GM23338 (cell line): Measurements from ENCODE around the gene HSF2BP. TPM values are rescaled to one million over a fixed set of nuclear protein-coding genes. Genes with fewer than 3 reads are reported as not detected.

Source experiments
- ATAC-seq: fragments of 200-7000 bp; cut with Tn5 transposase; 3 replicates; pipeline ENCODE4 v1.9.1; 2020
- DNase-seq: peaks from one replicate; pipeline ENCODE4 v3.0.0-alpha.2; 2015; ENCODE audit warnings: low spot score
- H2AFZ ChIP-seq: fragments of 200-600 bp; sonication (generic); 2 replicates; pipeline ENCODE4 v1.8.0; 2016; ENCODE audit warnings: antibody characterized with exemption, mild to moderate bottlenecking, moderate library complexity
- H3F3A ChIP-seq: fragments of 200-600 bp; sonication (generic); replicated peaks from 2 replicates; pipeline ENCODE4 v1.8.0; 2017; ENCODE audit warnings: antibody characterized with exemption, mixed run types, low read depth
- H3K27ac ChIP-seq: fragments of 200-600 bp; sonication (generic); 2 replicates; pipeline ENCODE4 v1.6.1; 2016; ENCODE audit warnings: low read depth
- H3K27me3 ChIP-seq: fragments of 200-600 bp; sonication (generic); 2 replicates; pipeline ENCODE4 v1.8.0; 2016; ENCODE audit warnings: mild to moderate bottlenecking, mixed run types, moderate library complexity; ENCODE audit not compliant: insufficient read depth
- H3K36me3 ChIP-seq: fragments of 200-600 bp; sonication (generic); 2 replicates; pipeline ENCODE4 v1.8.0; 2016; ENCODE audit warnings: mild to moderate bottlenecking; ENCODE audit not compliant: insufficient read depth
- H3K4me1 ChIP-seq: fragments of 200-600 bp; sonication (generic); 2 replicates; pipeline ENCODE4 v1.8.0; 2016; ENCODE audit warnings: mild to moderate bottlenecking, moderate library complexity; ENCODE audit not compliant: insufficient read depth
- H3K4me2 ChIP-seq: fragments of 200-600 bp; sonication (generic); 2 replicates; pipeline ENCODE4 v1.7.1; 2017; ENCODE audit warnings: mixed run types
- H3K4me3 ChIP-seq: fragments of 200-600 bp; sonication (generic); 2 replicates; pipeline ENCODE4 v1.6.1; 2016; ENCODE audit warnings: mixed run types
- H3K79me2 ChIP-seq: fragments of 200-600 bp; sonication (generic); replicated peaks from 2 replicates; pipeline ENCODE4 v1.8.0; 2017; ENCODE audit warnings: mild to moderate bottlenecking; ENCODE audit not compliant: insufficient read depth
- H3K9me2 ChIP-seq: fragments of 200-600 bp; sonication (generic); 2 replicates; pipeline ENCODE4 v1.8.0; 2017; ENCODE audit not compliant: insufficient read depth
- H4K20me1 ChIP-seq: fragments of 200-600 bp; sonication (generic); replicated peaks from 2 replicates; pipeline ENCODE4 v1.8.0; 2017; ENCODE audit warnings: mild to moderate bottlenecking; ENCODE audit not compliant: insufficient read depth
- H3K27ac Mint-ChIP-seq: 2 replicates; pipeline ENCODE4 v1.8.0; 2020; ENCODE audit warnings: inconsistent platforms, mild to moderate bottlenecking, moderate library complexity, mixed read lengths
- H3K27me3 Mint-ChIP-seq: 3 replicates; pipeline ENCODE4 v1.8.0; 2022; ENCODE audit warnings: low read depth, mild to moderate bottlenecking, moderate library complexity, mixed read lengths, inconsistent platforms; ENCODE audit not compliant: insufficient read depth, poor library complexity
- H3K36me3 Mint-ChIP-seq: 3 replicates; pipeline ENCODE4 v1.8.0; 2021; ENCODE audit warnings: low read depth, mild to moderate bottlenecking, inconsistent platforms, moderate library complexity, mixed read lengths
- H3K4me1 Mint-ChIP-seq: 3 replicates; pipeline ENCODE4 v1.8.0; 2020; ENCODE audit warnings: mild to moderate bottlenecking, inconsistent platforms, mixed read lengths
- H3K4me3 Mint-ChIP-seq: 3 replicates; pipeline ENCODE4 v1.8.0; 2021; ENCODE audit warnings: moderate library complexity, mild to moderate bottlenecking, inconsistent platforms, mixed read lengths
- H3K9me3 Mint-ChIP-seq: 3 replicates; pipeline ENCODE4 v1.8.0; 2020; ENCODE audit warnings: moderate library complexity, mild to moderate bottlenecking, inconsistent platforms, mixed read lengths
- CREB1 ChIP-seq: fragments of 250-450 bp; sonication (Bioruptor Pico); IDR thresholded peaks from 2 replicates; pipeline ENCODE4 v1.5.0; 2020; ENCODE audit warnings: low read depth, mild to moderate bottlenecking, moderate library complexity
- EZH2phosphoT487 ChIP-seq: fragments of 200-600 bp; sonication (generic); IDR thresholded peaks from one replicate; pipeline ENCODE4 v1.8.1; 2018; ENCODE audit warnings: antibody characterized with exemption; ENCODE audit not compliant: unreplicated experiment
- NANOG ChIP-seq: IDR thresholded peaks from 2 replicates; pipeline ENCODE4 v1.6.1; 2016; ENCODE audit warnings: antibody characterized with exemption, borderline replicate concordance
- POLR2AphosphoS5 ChIP-seq: IDR thresholded peaks from 2 replicates; pipeline ENCODE4 v1.6.1; 2016; ENCODE audit warnings: antibody characterized with exemption, low read depth
- STAT1 ChIP-seq: IDR thresholded peaks from one replicate; pipeline ENCODE4 v1.6.1; 2016; ENCODE audit warnings: antibody characterized with exemption; ENCODE audit not compliant: unreplicated experiment
- ZNF114 ChIP-seq: fragments of 250-450 bp; sonication (Bioruptor Pico); IDR thresholded peaks from 2 replicates; pipeline ENCODE4 v1.5.0; 2020; ENCODE audit warnings: mild to moderate bottlenecking, moderate library complexity
- polyA plus RNA-seq: library from polyadenylated mRNA; unstranded; fragments of >200 nt; fragmentation: Nextera tagmentation; extraction: Ambion mirVana; gene quantifications from 2 replicates; pipeline ENCODE4 v1.2.1, GENCODE V29; 2016
- total RNA-seq: library from RNA; depleted of rRNA; stranded (reverse); fragments of >200 nt; shearing (Covaris generic); gene quantifications from 2 replicates; pipeline ENCODE4 v1.2.3, GENCODE V29; 2014
- TF ChIP-seq, protein P1 (sequence below): IDR thresholded peaks from 2 replicates; pipeline ENCODE4 v1.6.1; 2016; ENCODE audit warnings: antibody characterized with exemption
- TF ChIP-seq, protein P2 (sequence below), 2 experiments: fragments of 200-600 bp in 1 of 2; sonication (generic) in 1 of 2; conservative IDR thresholded peaks; 2 replicates each; pipeline versions ENCODE4 v1.5.1 to v1.6.1; 2016 to 2017; ENCODE audit warnings: antibody characterized with exemption in 2 of 2, low read depth in 2 of 2, mild to moderate bottlenecking in 2 of 2, moderate library complexity in 1 of 2
- TF ChIP-seq, protein P3 (sequence below): fragments of 250-450 bp; sonication (Bioruptor Pico); IDR thresholded peaks from 2 replicates; pipeline ENCODE4 v1.5.0; 2020; ENCODE audit warnings: mild to moderate bottlenecking, moderate library complexity
- TF ChIP-seq, protein P4 (sequence below): IDR thresholded peaks from one replicate; pipeline ENCODE4 v1.6.1; 2018; ENCODE audit warnings: antibody characterized with exemption; ENCODE audit not compliant: unreplicated experiment

The HSF2BP gene
- total and polyA plus RNA-seq, 2 experiments from 2014 or later, result 0.78 to 2.0 TPM

DNA sequence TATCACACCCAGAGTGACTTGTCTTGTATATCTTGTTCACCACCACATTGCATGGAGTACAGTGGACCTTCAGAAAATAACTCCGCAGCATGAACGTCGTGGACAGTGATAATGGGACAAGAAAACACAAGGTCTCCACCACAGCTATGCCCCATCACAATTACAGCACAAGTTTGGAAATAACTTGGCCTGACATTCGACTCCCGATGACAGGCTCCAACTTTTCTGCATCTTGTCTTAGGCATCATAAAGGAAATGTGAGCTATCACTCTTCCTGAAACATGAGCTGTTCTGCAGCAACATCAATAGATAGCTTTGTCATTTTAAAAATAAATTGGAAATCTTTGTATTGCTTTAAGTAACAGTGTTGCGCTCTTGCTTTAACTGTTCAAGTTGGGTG, 3.0 kb upstream of the HSF2BP start:
- Mint-ChIP-seq H3K27me3 (peaks cover 10% of the 10 kb centered on the region), H3K4me3 (no peak overlapping the region), H3K36me3 (peaks cover 66% of the 10 kb centered on the region), H3K4me1 (peaks cover 22% of the 10 kb centered on the region), H3K9me3 (peaks cover 4% of the 10 kb centered on the region; the same call in 1 of the 3 replicates), H3K27ac (no peak overlapping the region)
- peaks cover 35% of the 10 kb centered on the region for H4K20me1 ChIP-seq
- H3K79me2 ChIP-seq, result peaks cover 78% of the 10 kb centered on the region
- no peak for DNase-seq
- peaks cover 14% of the 10 kb centered on the region for H3K4me1 ChIP-seq
- no peaks in the 10 kb centered on the region for H3K9me2 ChIP-seq
- ATAC-seq, result no peak
- no peak overlapping the region for H3K4me2 ChIP-seq
- H3K36me3 ChIP-seq, result peaks cover 22% of the 10 kb centered on the region
- TF ChIP-seq POLR2AphosphoS5, result no peak
- no peaks in the 10 kb centered on the region for H3K27me3 ChIP-seq
- H3F3A ChIP-seq, result peaks cover 17% of the 10 kb centered on the region; the same call in 1 of the 2 replicates
- no peak overlapping the region for H3K4me3 ChIP-seq
- H2AFZ ChIP-seq, result no peak overlapping the region
- H3K27ac ChIP-seq, result no peak overlapping the region

DNA sequence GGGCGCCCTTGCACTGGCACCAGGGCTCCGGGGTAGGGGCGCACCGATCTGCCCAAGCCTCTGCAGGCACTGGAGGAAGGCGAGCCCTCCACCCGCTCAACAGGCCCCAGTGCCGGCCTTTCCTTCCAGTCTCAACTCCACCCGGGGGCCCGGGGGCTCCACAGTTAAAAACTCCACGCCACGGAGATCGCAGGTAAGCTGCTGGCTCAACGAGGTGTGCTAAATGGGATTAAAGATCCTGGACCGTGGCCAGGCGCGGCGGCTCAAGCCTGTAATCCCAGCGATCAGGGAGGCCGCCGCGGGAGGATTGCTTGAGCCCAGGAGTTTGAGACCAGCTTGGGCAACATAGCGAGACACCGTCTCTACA, 536 bp downstream of the HSF2BP start:
- Histone ChIP-seq H3K4me3 (no peak overlapping the region; the same call in 1 of the 2 replicates), H3K27me3 (no peaks in the 10 kb centered on the region), H3K27ac (no peak overlapping the region), H3K79me2 (peaks cover 43% of the 10 kb centered on the region), H3K4me2 (no peak overlapping the region), H3F3A (peaks cover 17% of the 10 kb centered on the region; the same call in 1 of the 2 replicates), H3K9me2 (no peaks in the 10 kb centered on the region), H4K20me1 (peaks cover 22% of the 10 kb centered on the region), H3K4me1 (peaks cover 14% of the 10 kb centered on the region), H2AFZ (peak overlapping the region; percentile 94), H3K36me3 (peaks cover 15% of the 10 kb centered on the region)
- H3K36me3 Mint-ChIP-seq, result peaks cover 33% of the 10 kb centered on the region
- ATAC-seq (no peak; the same call in 2 of the 3 replicates), DNase-seq (no peak)
- peaks cover 19% of the 10 kb centered on the region for H3K4me1 Mint-ChIP-seq
- peak overlapping the region; percentile 89; the same call in 1 of the 2 replicates for H3K27ac Mint-ChIP-seq
- peaks cover 4% of the 10 kb centered on the region; the same call in 1 of the 3 replicates for H3K9me3 Mint-ChIP-seq
- peak overlapping the region; percentile 63 for H3K4me3 Mint-ChIP-seq
- H3K27me3 Mint-ChIP-seq, result peaks cover 12% of the 10 kb centered on the region
- TF ChIP-seq CREB1 (no peak), ZNF114 (CRISPR knock-in tag) (no peak), NANOG (no peak), EZH2phosphoT487 (no peak), STAT1 (no peak)
- TF ChIP-seq, protein P1, sequence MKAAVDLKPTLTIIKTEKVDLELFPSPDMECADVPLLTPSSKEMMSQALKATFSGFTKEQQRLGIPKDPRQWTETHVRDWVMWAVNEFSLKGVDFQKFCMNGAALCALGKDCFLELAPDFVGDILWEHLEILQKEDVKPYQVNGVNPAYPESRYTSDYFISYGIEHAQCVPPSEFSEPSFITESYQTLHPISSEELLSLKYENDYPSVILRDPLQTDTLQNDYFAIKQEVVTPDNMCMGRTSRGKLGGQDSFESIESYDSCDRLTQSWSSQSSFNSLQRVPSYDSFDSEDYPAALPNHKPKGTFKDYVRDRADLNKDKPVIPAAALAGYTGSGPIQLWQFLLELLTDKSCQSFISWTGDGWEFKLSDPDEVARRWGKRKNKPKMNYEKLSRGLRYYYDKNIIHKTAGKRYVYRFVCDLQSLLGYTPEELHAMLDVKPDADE, result no peak
- TF ChIP-seq, protein P2, sequence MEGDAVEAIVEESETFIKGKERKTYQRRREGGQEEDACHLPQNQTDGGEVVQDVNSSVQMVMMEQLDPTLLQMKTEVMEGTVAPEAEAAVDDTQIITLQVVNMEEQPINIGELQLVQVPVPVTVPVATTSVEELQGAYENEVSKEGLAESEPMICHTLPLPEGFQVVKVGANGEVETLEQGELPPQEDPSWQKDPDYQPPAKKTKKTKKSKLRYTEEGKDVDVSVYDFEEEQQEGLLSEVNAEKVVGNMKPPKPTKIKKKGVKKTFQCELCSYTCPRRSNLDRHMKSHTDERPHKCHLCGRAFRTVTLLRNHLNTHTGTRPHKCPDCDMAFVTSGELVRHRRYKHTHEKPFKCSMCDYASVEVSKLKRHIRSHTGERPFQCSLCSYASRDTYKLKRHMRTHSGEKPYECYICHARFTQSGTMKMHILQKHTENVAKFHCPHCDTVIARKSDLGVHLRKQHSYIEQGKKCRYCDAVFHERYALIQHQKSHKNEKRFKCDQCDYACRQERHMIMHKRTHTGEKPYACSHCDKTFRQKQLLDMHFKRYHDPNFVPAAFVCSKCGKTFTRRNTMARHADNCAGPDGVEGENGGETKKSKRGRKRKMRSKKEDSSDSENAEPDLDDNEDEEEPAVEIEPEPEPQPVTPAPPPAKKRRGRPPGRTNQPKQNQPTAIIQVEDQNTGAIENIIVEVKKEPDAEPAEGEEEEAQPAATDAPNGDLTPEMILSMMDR (conservative IDR thresholded peaks at IDR 0.05; ENCODE audit: low read depth in 2 of 2), result no peak
- TF ChIP-seq, protein P3, sequence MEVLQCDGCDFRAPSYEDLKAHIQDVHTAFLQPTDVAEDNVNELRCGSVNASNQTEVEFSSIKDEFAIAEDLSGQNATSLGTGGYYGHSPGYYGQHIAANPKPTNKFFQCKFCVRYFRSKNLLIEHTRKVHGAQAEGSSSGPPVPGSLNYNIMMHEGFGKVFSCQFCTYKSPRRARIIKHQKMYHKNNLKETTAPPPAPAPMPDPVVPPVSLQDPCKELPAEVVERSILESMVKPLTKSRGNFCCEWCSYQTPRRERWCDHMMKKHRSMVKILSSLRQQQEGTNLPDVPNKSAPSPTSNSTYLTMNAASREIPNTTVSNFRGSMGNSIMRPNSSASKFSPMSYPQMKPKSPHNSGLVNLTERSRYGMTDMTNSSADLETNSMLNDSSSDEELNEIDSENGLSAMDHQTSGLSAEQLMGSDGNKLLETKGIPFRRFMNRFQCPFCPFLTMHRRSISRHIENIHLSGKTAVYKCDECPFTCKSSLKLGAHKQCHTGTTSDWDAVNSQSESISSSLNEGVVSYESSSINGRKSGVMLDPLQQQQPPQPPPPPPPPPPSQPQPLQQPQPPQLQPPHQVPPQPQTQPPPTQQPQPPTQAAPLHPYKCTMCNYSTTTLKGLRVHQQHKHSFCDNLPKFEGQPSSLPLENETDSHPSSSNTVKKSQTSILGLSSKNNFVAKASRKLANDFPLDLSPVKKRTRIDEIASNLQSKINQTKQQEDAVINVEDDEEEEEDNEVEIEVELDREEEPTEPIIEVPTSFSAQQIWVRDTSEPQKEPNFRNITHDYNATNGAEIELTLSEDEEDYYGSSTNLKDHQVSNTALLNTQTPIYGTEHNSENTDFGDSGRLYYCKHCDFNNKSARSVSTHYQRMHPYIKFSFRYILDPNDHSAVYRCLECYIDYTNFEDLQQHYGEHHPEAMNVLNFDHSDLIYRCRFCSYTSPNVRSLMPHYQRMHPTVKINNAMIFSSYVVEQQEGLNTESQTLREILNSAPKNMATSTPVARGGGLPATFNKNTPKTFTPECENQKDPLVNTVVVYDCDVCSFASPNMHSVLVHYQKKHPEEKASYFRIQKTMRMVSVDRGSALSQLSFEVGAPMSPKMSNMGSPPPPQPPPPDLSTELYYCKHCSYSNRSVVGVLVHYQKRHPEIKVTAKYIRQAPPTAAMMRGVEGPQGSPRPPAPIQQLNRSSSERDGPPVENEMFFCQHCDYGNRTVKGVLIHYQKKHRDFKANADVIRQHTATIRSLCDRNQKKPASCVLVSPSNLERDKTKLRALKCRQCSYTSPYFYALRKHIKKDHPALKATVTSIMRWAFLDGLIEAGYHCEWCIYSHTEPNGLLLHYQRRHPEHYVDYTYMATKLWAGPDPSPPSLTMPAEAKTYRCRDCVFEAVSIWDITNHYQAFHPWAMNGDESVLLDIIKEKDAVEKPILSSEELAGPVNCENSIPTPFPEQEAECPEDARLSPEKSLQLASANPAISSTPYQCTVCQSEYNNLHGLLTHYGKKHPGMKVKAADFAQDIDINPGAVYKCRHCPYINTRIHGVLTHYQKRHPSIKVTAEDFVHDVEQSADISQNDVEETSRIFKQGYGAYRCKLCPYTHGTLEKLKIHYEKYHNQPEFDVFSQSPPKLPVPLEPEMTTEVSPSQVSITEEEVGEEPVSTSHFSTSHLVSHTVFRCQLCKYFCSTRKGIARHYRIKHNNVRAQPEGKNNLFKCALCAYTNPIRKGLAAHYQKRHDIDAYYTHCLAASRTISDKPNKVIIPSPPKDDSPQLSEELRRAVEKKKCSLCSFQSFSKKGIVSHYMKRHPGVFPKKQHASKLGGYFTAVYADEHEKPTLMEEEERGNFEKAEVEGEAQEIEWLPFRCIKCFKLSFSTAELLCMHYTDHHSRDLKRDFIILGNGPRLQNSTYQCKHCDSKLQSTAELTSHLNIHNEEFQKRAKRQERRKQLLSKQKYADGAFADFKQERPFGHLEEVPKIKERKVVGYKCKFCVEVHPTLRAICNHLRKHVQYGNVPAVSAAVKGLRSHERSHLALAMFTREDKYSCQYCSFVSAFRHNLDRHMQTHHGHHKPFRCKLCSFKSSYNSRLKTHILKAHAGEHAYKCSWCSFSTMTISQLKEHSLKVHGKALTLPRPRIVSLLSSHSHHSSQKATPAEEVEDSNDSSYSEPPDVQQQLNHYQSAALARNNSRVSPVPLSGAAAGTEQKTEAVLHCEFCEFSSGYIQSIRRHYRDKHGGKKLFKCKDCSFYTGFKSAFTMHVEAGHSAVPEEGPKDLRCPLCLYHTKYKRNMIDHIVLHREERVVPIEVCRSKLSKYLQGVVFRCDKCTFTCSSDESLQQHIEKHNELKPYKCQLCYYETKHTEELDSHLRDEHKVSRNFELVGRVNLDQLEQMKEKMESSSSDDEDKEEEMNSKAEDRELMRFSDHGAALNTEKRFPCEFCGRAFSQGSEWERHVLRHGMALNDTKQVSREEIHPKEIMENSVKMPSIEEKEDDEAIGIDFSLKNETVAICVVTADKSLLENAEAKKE, result no peak
- TF ChIP-seq, protein P4, sequence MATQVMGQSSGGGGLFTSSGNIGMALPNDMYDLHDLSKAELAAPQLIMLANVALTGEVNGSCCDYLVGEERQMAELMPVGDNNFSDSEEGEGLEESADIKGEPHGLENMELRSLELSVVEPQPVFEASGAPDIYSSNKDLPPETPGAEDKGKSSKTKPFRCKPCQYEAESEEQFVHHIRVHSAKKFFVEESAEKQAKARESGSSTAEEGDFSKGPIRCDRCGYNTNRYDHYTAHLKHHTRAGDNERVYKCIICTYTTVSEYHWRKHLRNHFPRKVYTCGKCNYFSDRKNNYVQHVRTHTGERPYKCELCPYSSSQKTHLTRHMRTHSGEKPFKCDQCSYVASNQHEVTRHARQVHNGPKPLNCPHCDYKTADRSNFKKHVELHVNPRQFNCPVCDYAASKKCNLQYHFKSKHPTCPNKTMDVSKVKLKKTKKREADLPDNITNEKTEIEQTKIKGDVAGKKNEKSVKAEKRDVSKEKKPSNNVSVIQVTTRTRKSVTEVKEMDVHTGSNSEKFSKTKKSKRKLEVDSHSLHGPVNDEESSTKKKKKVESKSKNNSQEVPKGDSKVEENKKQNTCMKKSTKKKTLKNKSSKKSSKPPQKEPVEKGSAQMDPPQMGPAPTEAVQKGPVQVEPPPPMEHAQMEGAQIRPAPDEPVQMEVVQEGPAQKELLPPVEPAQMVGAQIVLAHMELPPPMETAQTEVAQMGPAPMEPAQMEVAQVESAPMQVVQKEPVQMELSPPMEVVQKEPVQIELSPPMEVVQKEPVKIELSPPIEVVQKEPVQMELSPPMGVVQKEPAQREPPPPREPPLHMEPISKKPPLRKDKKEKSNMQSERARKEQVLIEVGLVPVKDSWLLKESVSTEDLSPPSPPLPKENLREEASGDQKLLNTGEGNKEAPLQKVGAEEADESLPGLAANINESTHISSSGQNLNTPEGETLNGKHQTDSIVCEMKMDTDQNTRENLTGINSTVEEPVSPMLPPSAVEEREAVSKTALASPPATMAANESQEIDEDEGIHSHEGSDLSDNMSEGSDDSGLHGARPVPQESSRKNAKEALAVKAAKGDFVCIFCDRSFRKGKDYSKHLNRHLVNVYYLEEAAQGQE, result no peak
